HG02798 (cell line): Measurements from ENCODE around the gene ANKRD9.
A peak's percentile ranks its signal among the peaks of the same experiment; 100 is the strongest.
"Not testable (repeated sequence)": the region's sequence is repeated elsewhere in the genome, so short reads cannot be mapped to it uniquely, and the experiment has no call there.

Experiments
- ATAC-seq: cut with Tn5 transposase; IDR thresholded peaks from one replicate; pipeline ENCODE4 v1.9.1; 2021; ENCODE audit warnings: mild to moderate bottlenecking; ENCODE audit not compliant: unreplicated experiment, poor library complexity

ANKRD9 gene

GRCh38 chr14:102509746-102510615, at the start of gene ANKRD9:
Gene ANKRD9, minus strand, starts transcription at chr14:102509776. Its CDS starts 1,887 bp downstream, at chr14:102507889.
- ATAC-seq = peak; percentile 90

GRCh38 chr14:102558556-102558955, 49.0 kb upstream of the ANKRD9 start:
- ATAC-seq = no peak

DNA sequence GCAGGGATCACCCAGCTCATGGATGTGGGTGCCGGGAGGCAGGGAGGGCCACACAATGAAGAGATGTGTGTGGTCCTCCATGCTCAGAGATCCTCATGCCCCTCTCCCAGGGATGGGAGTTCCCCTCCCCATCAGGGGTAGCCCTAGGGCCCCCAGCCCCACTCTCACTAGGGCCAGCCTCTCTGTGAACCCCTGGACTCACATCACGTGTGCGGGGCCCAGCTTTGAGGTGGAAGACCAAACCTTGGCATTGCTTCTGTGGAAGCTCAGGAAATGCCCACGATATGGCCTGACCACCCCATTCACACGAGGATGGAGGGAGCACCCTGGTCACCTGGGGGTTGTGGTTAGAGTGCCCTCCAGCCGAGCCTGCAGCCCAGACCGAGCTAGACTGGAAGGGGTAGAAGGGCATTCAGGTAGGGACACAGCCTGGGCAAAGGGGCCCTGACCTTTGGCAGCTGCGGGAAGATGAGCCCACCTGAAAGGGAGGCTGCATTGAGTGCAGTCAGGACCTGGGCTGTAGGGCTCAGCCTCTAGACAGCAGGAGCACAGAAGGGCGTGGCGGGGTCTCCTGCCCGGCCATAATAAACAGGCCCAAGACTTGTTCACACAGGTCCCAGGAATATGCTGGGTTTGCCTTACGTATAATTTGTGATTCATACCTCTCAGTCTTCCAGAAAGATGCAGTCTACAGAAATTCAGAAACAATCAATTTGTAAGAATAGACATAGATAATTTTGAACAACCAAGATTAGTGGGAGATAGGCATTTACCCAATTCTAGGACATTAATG, 48.1 kb upstream of the ANKRD9 start:
- no peak for ATAC-seq

DNA sequence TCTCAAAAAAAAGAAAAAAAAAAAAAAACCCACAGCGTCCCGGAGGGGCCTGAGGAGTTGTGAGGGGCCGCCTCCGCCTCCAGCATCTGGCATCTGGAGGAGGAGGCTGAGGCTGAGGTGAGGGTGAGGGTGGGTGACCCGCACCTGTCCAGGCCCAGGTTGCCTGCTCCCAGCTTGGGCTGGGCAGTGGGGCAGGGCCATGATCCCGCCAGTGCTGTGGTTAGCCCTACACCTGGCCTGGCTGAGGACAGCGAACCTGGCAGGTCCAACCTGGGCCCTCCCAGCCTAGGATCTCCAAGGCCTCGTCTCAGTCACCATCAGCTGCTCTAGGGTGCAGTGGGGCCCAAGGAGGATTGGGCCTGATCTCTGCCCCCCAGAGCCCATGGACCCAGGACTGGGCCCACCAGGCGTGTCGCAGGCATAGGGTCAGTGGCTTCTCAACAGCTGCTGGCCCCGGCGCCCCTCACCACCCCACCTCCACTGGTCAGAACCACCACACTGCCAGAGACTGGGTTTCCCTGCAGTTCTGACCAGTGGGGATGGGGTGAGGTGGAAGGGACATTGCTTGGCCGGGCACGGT, 46.6 kb upstream of the ANKRD9 start:
- no peak for ATAC-seq

GRCh38 chr14:102554821-102555819, 45.5 kb upstream of the ANKRD9 start:
- ATAC-seq = no peak

GRCh38 chr14:102551995-102552705, 42.6 kb upstream of the ANKRD9 start:
- no peak for ATAC-seq

- ATAC-seq = not testable (repeated sequence)
Measured at GRCh38 chr14:102550927-102551401, 41.4 kb upstream of the ANKRD9 start.

- no peak for ATAC-seq
Measured at GRCh38 chr14:102548616-102549240, 39.2 kb upstream of the ANKRD9 start.

DNA sequence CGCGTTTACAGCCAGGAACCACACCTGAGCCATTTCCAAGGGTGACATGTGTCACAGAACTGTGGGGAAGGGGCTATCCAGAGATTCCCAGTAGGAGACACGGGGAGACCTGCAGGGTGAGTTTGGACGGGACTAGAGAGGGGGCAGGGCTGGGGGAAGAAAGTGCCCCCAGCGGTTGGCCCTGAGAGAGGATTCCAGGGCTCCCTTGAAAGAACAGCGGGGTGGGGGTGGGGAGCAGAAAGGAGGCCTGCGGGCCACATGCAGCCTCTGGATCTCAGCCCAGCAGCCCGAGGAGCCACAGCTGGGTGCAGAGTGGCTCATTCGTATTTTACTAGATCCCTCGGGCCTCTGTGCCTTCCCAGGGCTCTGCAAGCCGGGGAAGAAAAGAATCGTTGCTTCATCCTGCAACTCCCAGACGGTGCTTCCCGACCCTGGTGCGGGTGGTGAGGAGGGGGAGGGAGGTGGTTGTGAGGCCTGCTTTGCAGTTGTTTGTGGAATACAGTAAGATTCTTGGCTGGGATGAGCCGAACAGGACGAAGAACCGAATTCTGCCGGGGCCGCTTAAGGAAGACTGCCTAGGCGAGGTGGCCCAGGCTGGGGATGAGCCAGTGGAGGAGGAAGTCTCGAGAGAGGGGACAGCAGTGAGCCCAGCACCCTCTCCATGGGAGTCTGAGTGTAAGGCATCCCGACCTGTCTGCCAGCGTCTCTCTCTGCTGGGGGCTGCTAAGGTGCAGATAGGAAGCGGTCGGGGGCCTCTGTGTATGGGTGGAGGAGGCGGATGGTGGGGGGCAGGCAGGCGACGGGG, 36.1 kb upstream of the ANKRD9 start:
- ATAC-seq = no peak

- no peak for ATAC-seq
Measured at GRCh38 chr14:102544747-102545460, 35.3 kb upstream of the ANKRD9 start.

DNA sequence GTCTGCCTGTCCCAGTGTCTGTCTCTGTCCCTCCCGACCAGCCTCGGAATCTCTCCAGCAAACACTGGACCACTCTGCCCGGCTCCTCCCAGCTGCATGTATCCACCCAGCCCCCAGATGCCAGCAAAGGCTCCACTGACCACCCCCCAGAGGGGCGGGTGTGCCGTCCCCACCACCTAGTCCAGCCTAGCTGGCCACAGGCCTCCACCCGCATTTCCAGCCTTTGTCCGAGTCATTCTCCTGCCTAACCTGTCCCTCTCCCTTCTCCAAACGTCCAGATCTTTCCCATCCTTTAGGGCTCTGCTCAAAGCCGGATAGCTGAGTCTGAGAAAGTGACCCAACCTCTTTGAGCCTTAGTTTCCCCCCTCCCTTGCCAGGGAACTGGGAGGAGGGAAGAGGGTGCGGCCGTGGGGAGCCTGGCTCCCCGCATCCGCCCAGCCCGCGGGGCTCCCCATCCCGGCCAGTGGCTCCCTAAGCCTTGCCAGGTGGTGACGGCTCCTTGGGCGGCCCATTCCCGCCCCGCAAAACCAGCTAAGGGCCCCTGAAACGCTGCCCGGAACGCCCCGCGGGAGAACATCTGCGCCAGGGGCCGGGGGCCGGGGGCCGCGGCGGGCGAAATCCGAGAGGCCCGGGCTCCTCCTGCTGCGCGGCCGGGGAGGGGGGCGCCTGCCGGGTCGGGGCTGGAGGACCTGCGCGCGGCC, 34.6 kb upstream of the ANKRD9 start:
- no peak for ATAC-seq

- ATAC-seq = no peak
Measured at GRCh38 chr14:102541771-102542170, 32.2 kb upstream of the ANKRD9 start.

- ATAC-seq = not testable (repeated sequence)
Measured at GRCh38 chr14:102541029-102541491, 31.5 kb upstream of the ANKRD9 start.

DNA sequence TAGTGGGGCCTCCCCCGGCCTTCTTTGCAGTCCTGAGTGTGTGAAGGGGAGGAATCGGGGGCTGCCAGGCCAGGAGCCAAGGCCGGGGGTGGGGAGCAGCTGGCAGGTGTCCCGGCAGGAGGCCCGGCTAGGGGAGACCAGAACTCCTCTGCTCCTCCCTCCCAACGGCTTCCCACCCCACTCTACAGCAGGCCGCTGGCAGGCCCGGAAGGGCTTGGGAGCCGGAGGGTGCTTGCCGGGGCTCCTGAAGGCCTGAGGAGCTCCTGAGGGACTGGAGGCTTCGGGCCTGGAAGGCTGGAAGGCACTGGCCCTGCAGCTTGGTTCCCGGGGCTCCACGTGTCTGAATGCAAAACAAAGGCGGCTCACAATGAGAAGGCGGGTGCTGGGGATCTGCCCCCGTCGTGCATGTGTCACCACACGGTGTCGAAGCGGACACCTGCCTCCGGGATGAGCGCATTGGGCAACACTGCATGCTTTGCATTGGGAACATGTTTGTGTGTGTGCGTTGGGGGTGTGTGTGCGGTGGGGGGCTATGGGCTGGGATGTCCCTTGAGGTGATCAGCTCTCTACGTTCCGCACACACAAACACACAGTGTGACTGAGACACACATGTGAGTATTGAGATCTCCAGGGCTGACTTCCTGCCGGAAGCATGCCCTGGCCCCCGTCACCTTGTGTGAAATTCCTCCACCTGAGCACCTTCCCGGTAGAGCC, 30.9 kb upstream of the ANKRD9 start:
- ATAC-seq = no peak

DNA sequence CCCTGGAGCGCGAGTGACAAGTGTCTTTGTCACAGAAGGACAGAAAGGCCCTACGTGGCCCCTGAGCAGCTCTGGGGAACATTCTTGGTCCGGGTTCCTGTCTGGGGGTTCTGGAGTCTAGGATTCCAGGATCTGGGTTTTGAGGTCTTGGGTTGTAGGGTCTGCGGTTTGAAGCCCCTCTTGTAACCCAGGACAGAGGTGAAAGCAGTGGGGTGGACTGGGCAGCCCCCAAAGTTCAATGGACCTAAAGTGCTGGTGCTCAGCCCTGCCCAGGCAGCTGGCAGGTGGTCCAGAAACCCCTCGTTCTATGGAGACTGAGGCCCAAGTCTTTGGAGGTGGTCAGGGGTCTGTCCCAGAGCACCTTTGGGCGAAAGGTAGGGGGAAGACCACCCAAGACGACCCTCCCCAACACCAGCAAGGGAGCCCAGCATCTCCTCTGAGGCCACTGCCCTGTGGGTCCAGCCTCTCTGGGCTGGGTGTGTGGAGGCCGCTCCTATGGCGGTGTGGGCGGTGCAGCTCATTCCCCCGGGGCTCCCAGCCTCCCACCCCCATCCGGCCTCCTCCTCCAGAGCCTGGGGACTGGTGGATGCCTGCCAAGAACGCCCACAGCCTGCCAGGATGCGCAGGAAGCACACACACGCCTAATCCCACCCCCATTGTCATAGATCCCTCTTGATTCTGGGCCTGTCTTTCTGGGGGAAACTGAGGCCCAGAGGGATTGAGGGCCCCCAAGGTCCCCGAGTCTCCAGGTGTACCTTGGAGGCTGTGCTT, 30.2 kb upstream of the ANKRD9 start:
- ATAC-seq = no peak
